Epithelial cell of proximal tubule (primary cell): ENCODE results near the gene CRTC1. TPM values are rescaled to one million over a fixed set of nuclear protein-coding genes. Genes with fewer than 3 reads are reported as not detected.

Source experiments
- DNase-seq: peaks from one replicate; pipeline ENCODE4 v3.0.0-alpha.2; 2011; ENCODE audit warnings: low read depth
- H3K4me3 ChIP-seq: 2 replicates; pipeline ENCODE4 v1.5.1; 2011; ENCODE audit warnings: low read depth, mild to moderate bottlenecking, low read length
- CTCF ChIP-seq: conservative IDR thresholded peaks from 2 replicates; pipeline ENCODE4 v1.5.1; 2012; ENCODE audit warnings: low read depth, mild to moderate bottlenecking, low read length
- total RNA-seq: library from RNA; depleted of rRNA; stranded (reverse); fragments of >200 nt; gene quantifications from 2 replicates; pipeline ENCODE4 v1.2.3, GENCODE V29; 2015

The CRTC1 gene
- total RNA-seq, 1 donor from 2014 or later, result 3.0 TPM

- DNase-seq, result no peak
- TF ChIP-seq CTCF, result no peak
Measured at GRCh38 chr19:18666317-18666716, 17.2 kb upstream of the CRTC1 start.

GRCh38 chr19:18666784-18667183, 16.7 kb upstream of the CRTC1 start:
- H3K4me3 ChIP-seq, result no peak overlapping the region
- DNase-seq, result no peak
- TF ChIP-seq CTCF, result no peak

More at GRCh38 chr19:18666317-18666716, 17.2 kb upstream of the CRTC1 start:
- H3K4me3 ChIP-seq, result no peak overlapping the region

- TF ChIP-seq CTCF, result no peak
- DNase-seq, result no peak
- no peak overlapping the region for H3K4me3 ChIP-seq
Measured at GRCh38 chr19:18667531-18668251, 15.8 kb upstream of the CRTC1 start.

GRCh38 chr19:18668252-18668631, 15.2 kb upstream of the CRTC1 start:
- no peak for TF ChIP-seq CTCF
- DNase-seq, result no peak
- H3K4me3 ChIP-seq, result no peak overlapping the region

GRCh38 chr19:18668744-18669523, 14.5 kb upstream of the CRTC1 start:
- DNase-seq, result no peak
- TF ChIP-seq CTCF, result no peak
- no peak overlapping the region for H3K4me3 ChIP-seq

GRCh38 chr19:18669524-18669817, 14.0 kb upstream of the CRTC1 start:
- DNase-seq, result no peak
- no peak for TF ChIP-seq CTCF
- no peak overlapping the region for H3K4me3 ChIP-seq

GRCh38 chr19:18669883-18670282, 13.6 kb upstream of the CRTC1 start:
- H3K4me3 ChIP-seq, result no peak overlapping the region
- DNase-seq, result no peak
- no peak for TF ChIP-seq CTCF
